Measurements from ENCODE around the gene ASB9. TPM values are rescaled to one million over a fixed set of nuclear protein-coding genes. Genes with fewer than 3 reads are reported as not detected.
A peak's percentile ranks its signal among the peaks of the same experiment; 100 is the strongest.

ASB9 gene
- total RNA-seq, 1 experiment from 2014 or later = 0.68 TPM

- H3K4me3 Mint-ChIP-seq (ENCODE audit: unreplicated experiment) = no peak overlapping the region
- ChIA-PET CTCF (interaction anchor here (0.5 to 6.8 kb wide), 39 partner anchors 9 to 1101 kb away, joined by 3 to 87 read pairs (median 4); partner anchors contain the start of gene BMX), POLR2A (interaction anchor here (0.6 to 0.7 kb wide), 2 partner anchors 151 to 164 kb away, joined by 3 to 4 read pairs; no protein-coding TSS in a partner anchor)
- no peaks in the 10 kb centered on the region for H3K4me1 Mint-ChIP-seq (ENCODE audit: insufficient read depth, unreplicated experiment)
- H3K27ac Mint-ChIP-seq (ENCODE audit: low read depth, unreplicated experiment) = no peak overlapping the region
- H3K27me3 Mint-ChIP-seq (ENCODE audit: insufficient read depth, unreplicated experiment) = peaks cover 20% of the 10 kb centered on the region
- no peaks in the 10 kb centered on the region for H3K36me3 Mint-ChIP-seq (ENCODE audit: insufficient read depth, unreplicated experiment)
- peak; percentile 38 for TF ChIP-seq CTCF (IDR thresholded peaks at IDR 0.05; ENCODE audit: unreplicated experiment)
- no TSS peak for BruUV-seq (replicated peaks)
- H3K9me3 Mint-ChIP-seq (ENCODE audit: unreplicated experiment) = no peaks in the 10 kb centered on the region
- peak; percentile 33 for DNase-seq (ENCODE audit: unreplicated experiment)
- intact Hi-C loops (cut with micrococcal nuclease) = loop anchor here (1.0 to 5.0 kb wide), 3 partner anchors 37 to 265 kb away; partner anchors contain the start of gene PIGA
Observed at GRCh38 chrX:15299941-15300851, 30.3 kb upstream of the ASB9 start.

- ChIA-PET POLR2A (no interaction called here), CTCF (interaction anchor here (0.5 to 6.8 kb wide), 10 partner anchors 8 to 1366 kb away, joined by 3 to 87 read pairs (median 6); no protein-coding TSS in a partner anchor)
- no peaks in the 10 kb centered on the region for H3K4me1 Mint-ChIP-seq (ENCODE audit: insufficient read depth, unreplicated experiment)
- DNase-seq (ENCODE audit: unreplicated experiment) = no peak
- no peak overlapping the region for H3K4me3 Mint-ChIP-seq (ENCODE audit: unreplicated experiment)
- H3K27ac Mint-ChIP-seq (ENCODE audit: low read depth, unreplicated experiment) = no peak overlapping the region
- no TSS peak for BruUV-seq (replicated peaks)
- no peaks in the 10 kb centered on the region for H3K9me3 Mint-ChIP-seq (ENCODE audit: unreplicated experiment)
- no peaks in the 10 kb centered on the region for H3K36me3 Mint-ChIP-seq (ENCODE audit: insufficient read depth, unreplicated experiment)
- intact Hi-C loops (cut with micrococcal nuclease) = no loop called here
- H3K27me3 Mint-ChIP-seq (ENCODE audit: insufficient read depth, unreplicated experiment) = peaks cover 20% of the 10 kb centered on the region
- TF ChIP-seq CTCF (IDR thresholded peaks at IDR 0.05; ENCODE audit: unreplicated experiment) = no peak
Observed at GRCh38 chrX:15298780-15299179, 28.9 kb upstream of the ASB9 start.

- no peak overlapping the region for H3K4me3 Mint-ChIP-seq (ENCODE audit: unreplicated experiment)
- no peaks in the 10 kb centered on the region for H3K4me1 Mint-ChIP-seq (ENCODE audit: insufficient read depth, unreplicated experiment)
- ChIA-PET CTCF (interaction anchor here (0.5 to 6.8 kb wide), 9 partner anchors 11 to 1280 kb away, joined by 3 to 87 read pairs (median 6); no protein-coding TSS in a partner anchor), POLR2A (no interaction called here)
- no TSS peak for BruUV-seq (replicated peaks)
- H3K36me3 Mint-ChIP-seq (ENCODE audit: insufficient read depth, unreplicated experiment) = no peaks in the 10 kb centered on the region
- H3K27me3 Mint-ChIP-seq (ENCODE audit: insufficient read depth, unreplicated experiment) = peaks cover 20% of the 10 kb centered on the region
- no peaks in the 10 kb centered on the region for H3K9me3 Mint-ChIP-seq (ENCODE audit: unreplicated experiment)
- no peak for DNase-seq (ENCODE audit: unreplicated experiment)
- no peak for TF ChIP-seq CTCF (IDR thresholded peaks at IDR 0.05; ENCODE audit: unreplicated experiment)
- H3K27ac Mint-ChIP-seq (ENCODE audit: low read depth, unreplicated experiment) = no peak overlapping the region
- intact Hi-C loops (cut with micrococcal nuclease) = no loop called here
Observed at GRCh38 chrX:15298201-15298600, 28.3 kb upstream of the ASB9 start.

GRCh38 chrX:15293451-15293850 is 23.6 kb upstream of the ASB9 start:
- H3K27ac Mint-ChIP-seq (ENCODE audit: low read depth, unreplicated experiment) = no peak overlapping the region
- intact Hi-C loops (cut with micrococcal nuclease) = no loop called here
- H3K27me3 Mint-ChIP-seq (ENCODE audit: insufficient read depth, unreplicated experiment) = no peaks in the 10 kb centered on the region
- BruUV-seq (replicated peaks) = no TSS peak
- no peaks in the 10 kb centered on the region for H3K36me3 Mint-ChIP-seq (ENCODE audit: insufficient read depth, unreplicated experiment)
- no peak for DNase-seq (ENCODE audit: unreplicated experiment)
- ChIA-PET CTCF (no interaction called here), POLR2A (no interaction called here)
- H3K4me1 Mint-ChIP-seq (ENCODE audit: insufficient read depth, unreplicated experiment) = no peaks in the 10 kb centered on the region
- no peak overlapping the region for H3K4me3 Mint-ChIP-seq (ENCODE audit: unreplicated experiment)
- TF ChIP-seq CTCF (IDR thresholded peaks at IDR 0.05; ENCODE audit: unreplicated experiment) = no peak
- H3K9me3 Mint-ChIP-seq (ENCODE audit: unreplicated experiment) = no peaks in the 10 kb centered on the region

Data from MCF 10A (cell line).